Measurements from ENCODE around the gene SLFN14. TPM values are rescaled to one million over a fixed set of nuclear protein-coding genes. Genes with fewer than 3 reads are reported as not detected.

SLFN14 gene
- total RNA-seq, 3 donors from 2014 or later (not counting 1 experiment from before 2014, with no cell fraction given): 0.35 to 0.47 TPM; not detected in 1

DNA sequence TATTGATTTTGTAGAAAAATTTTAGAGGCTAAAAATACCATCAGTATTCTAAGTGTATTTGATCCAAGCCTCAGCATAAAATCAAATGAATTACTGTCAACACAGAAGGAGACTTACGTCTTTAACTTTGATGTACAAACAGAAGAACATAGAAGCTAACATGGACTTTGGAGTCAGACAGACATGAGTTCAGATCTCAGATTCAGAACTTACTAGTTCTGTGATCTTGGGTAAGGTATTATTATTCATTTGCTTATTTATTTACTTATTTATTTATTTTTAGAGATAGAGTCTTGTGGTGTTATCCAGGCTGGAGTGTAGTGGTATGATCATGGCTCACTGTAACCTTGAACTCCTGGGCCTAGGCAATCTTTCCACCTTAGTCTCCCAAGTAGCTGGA lies 19.2 kb downstream of the SLFN14 start:
- Histone ChIP-seq H3K9me3 (ENCODE audit: control insufficient read depth, insufficient read depth, low read length) (no peaks in the 10 kb centered on the region), H3K36me3 (ENCODE audit: control insufficient read depth, insufficient read depth, low read length) (no peaks in the 10 kb centered on the region), H3K27me3 (ENCODE audit: control insufficient read depth, insufficient read depth, low read length) (no peaks in the 10 kb centered on the region), H3K4me3 (ENCODE audit: low read length) (peak overlapping the region; percentile 39), H3K27ac (ENCODE audit: low read length) (peak overlapping the region; percentile 88), H3K4me1 (ENCODE audit: control insufficient read depth, insufficient read depth, low read length) (peaks cover 24% of the 10 kb centered on the region)
- peak in 1 of 2 donors; percentile 35 for DNase-seq
- Mint-ChIP-seq H3K27ac (peak overlapping the region; percentile 84 to 88), H3K36me3 (no peaks in the 10 kb centered on the region), H3K9me3 (no peaks in the 10 kb centered on the region), H3K4me3 (peak overlapping the region; percentile 90), H3K4me1 (peaks cover 46 to 47% of the 10 kb centered on the region in 2 donors), H3K27me3 (ENCODE audit: low read depth in 2 of 2) (no peaks in the 10 kb centered on the region)
- WGBS (ENCODE audit: insufficient coverage): 0% methylated on average over 1 of the region's 1 CpG
- no peak for ATAC-seq
- TF ChIP-seq, protein P1, sequence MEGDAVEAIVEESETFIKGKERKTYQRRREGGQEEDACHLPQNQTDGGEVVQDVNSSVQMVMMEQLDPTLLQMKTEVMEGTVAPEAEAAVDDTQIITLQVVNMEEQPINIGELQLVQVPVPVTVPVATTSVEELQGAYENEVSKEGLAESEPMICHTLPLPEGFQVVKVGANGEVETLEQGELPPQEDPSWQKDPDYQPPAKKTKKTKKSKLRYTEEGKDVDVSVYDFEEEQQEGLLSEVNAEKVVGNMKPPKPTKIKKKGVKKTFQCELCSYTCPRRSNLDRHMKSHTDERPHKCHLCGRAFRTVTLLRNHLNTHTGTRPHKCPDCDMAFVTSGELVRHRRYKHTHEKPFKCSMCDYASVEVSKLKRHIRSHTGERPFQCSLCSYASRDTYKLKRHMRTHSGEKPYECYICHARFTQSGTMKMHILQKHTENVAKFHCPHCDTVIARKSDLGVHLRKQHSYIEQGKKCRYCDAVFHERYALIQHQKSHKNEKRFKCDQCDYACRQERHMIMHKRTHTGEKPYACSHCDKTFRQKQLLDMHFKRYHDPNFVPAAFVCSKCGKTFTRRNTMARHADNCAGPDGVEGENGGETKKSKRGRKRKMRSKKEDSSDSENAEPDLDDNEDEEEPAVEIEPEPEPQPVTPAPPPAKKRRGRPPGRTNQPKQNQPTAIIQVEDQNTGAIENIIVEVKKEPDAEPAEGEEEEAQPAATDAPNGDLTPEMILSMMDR (IDR thresholded peaks at IDR 0.05): no peak
- intact Hi-C loops (cut with micrococcal nuclease): loop anchor here (1.0 kb wide), 2 partner anchors 20 to 298 kb away; partner anchors contain the start of gene SLFN5

DNA sequence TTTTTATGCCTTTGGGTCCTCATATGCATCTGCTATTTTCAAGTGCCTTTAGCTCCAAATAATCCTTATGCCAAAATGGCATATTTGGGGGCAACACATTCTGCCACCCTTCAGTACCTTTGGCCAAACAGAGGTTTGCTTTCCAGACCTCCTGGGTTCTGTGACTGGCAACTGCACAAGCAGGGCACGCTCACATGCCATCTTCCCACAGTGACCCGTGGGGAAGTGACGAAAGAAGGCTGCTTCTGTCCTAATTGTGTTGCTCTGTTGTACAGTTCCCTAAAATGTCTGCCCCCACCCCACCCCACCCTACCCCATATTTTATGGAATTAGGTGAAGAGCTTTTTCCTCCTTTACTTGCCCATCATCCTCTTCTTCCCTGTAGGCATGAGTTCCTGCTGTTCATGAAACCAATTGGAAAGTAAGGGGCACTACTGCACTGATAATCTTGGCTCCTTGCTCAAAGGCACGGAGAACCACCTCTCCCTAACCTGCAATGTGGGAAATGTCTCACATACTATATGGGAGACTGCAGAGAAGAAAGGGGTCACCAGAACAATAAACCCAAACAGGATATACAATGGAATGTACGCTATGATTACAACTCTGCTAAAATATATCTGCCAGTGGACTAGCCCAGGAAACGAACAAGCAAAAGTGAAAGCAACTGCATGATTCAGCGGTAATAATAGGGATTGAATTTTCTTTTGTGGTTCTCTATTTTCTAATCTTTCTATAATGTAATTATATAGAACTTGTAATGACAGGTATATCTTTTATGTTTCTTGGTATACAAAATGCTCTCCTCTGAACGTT lies 19.8 kb downstream of the SLFN14 start:
- H3K4me1 ChIP-seq (ENCODE audit: control insufficient read depth, insufficient read depth, low read length): peaks cover 26% of the 10 kb centered on the region
- 3% methylated on average over 4 of the region's 8 CpGs for WGBS (ENCODE audit: insufficient coverage)
- no peaks in the 10 kb centered on the region for H3K27me3 ChIP-seq (ENCODE audit: control insufficient read depth, insufficient read depth, low read length)
- H3K9me3 ChIP-seq (ENCODE audit: control insufficient read depth, insufficient read depth, low read length): no peaks in the 10 kb centered on the region
- Mint-ChIP-seq H3K27ac (peak overlapping the region; percentile 84 to 88), H3K27me3 (ENCODE audit: low read depth in 2 of 2) (no peaks in the 10 kb centered on the region), H3K4me3 (peak overlapping the region; percentile 90), H3K4me1 (peaks cover 46 to 53% of the 10 kb centered on the region in 2 donors), H3K9me3 (no peaks in the 10 kb centered on the region), H3K36me3 (no peaks in the 10 kb centered on the region)
- no peaks in the 10 kb centered on the region for H3K36me3 ChIP-seq (ENCODE audit: control insufficient read depth, insufficient read depth, low read length)
- TF ChIP-seq, protein P1 (IDR thresholded peaks at IDR 0.05): no peak
- intact Hi-C loops (cut with micrococcal nuclease): loop anchor here (1.0 kb wide), 2 partner anchors 19 to 297 kb away; partner anchors contain the start of gene SLFN5
- peak; percentile 42 to 61 (median 54) for ATAC-seq
- peak in 1 of 2 donors; percentile 74 for DNase-seq
- H3K4me3 ChIP-seq (ENCODE audit: low read length): peak overlapping the region; percentile 39
- H3K27ac ChIP-seq (ENCODE audit: low read length): peak overlapping the region; percentile 88

GRCh38 chr17:35539659-35540026 lies 21.0 kb downstream of the SLFN14 start:
- no peaks in the 10 kb centered on the region for H3K9me3 Mint-ChIP-seq
- ATAC-seq (no peak), DNase-seq (no peak)
- intact Hi-C loops (cut with micrococcal nuclease): loop anchor here (1.0 to 10.0 kb wide), 4 partner anchors 91 to 645 kb away; partner anchors contain the start of gene SLFN13
- peaks cover 34% of the 10 kb centered on the region for H3K4me1 ChIP-seq (ENCODE audit: control insufficient read depth, insufficient read depth, low read length)
- no peaks in the 10 kb centered on the region for H3K27me3 Mint-ChIP-seq (ENCODE audit: low read depth in 2 of 2)
- H3K36me3 ChIP-seq (ENCODE audit: control insufficient read depth, insufficient read depth, low read length): no peaks in the 10 kb centered on the region
- no peak overlapping the region for H3K4me3 ChIP-seq (ENCODE audit: low read length)
- peak overlapping the region; percentile 90 for H3K4me3 Mint-ChIP-seq
- WGBS (ENCODE audit: insufficient coverage): 38% methylated on average over 4 of the region's 5 CpGs
- no peaks in the 10 kb centered on the region for H3K27me3 ChIP-seq (ENCODE audit: control insufficient read depth, insufficient read depth, low read length)
- H3K27ac ChIP-seq (ENCODE audit: low read length): peak overlapping the region; percentile 88
- TF ChIP-seq, protein P1 (IDR thresholded peaks at IDR 0.05): no peak
- H3K9me3 ChIP-seq (ENCODE audit: control insufficient read depth, insufficient read depth, low read length): no peaks in the 10 kb centered on the region
- H3K27ac Mint-ChIP-seq: peak overlapping the region; percentile 84 to 88
- no peaks in the 10 kb centered on the region for H3K36me3 Mint-ChIP-seq
- peaks cover 50 to 59% of the 10 kb centered on the region in 2 donors for H3K4me1 Mint-ChIP-seq
